ENCODE data around the gene HSP90AA1.

- no peak for TF ChIP-seq CTCF (conservative IDR thresholded peaks at IDR 0.05; ENCODE audit: low read length)
- TF ChIP-seq EZH2phosphoT487 (IDR thresholded peaks at IDR 0.05; ENCODE audit: borderline replicate concordance): no peak
Measured at GRCh38 chr14:102035914-102036313, 50.9 kb downstream of the HSP90AA1 start.

All from Loucy (cell line).